GM12874 (cell line): ENCODE results near the gene MXRA7.

Source experiments
- TF ChIP-seq, protein P1 (sequence below): IDR thresholded peaks from 2 replicates; pipeline ENCODE4 v1.5.1; 2011; ENCODE audit warnings: low read depth, mild to moderate bottlenecking, control low read depth, low read length, moderate library complexity; ENCODE audit not compliant: insufficient read depth

MXRA7 gene

GRCh38 chr17:76670718-76671122 lies 40.0 kb downstream of the MXRA7 start:
- TF ChIP-seq, protein P1, sequence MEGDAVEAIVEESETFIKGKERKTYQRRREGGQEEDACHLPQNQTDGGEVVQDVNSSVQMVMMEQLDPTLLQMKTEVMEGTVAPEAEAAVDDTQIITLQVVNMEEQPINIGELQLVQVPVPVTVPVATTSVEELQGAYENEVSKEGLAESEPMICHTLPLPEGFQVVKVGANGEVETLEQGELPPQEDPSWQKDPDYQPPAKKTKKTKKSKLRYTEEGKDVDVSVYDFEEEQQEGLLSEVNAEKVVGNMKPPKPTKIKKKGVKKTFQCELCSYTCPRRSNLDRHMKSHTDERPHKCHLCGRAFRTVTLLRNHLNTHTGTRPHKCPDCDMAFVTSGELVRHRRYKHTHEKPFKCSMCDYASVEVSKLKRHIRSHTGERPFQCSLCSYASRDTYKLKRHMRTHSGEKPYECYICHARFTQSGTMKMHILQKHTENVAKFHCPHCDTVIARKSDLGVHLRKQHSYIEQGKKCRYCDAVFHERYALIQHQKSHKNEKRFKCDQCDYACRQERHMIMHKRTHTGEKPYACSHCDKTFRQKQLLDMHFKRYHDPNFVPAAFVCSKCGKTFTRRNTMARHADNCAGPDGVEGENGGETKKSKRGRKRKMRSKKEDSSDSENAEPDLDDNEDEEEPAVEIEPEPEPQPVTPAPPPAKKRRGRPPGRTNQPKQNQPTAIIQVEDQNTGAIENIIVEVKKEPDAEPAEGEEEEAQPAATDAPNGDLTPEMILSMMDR, result no peak

- TF ChIP-seq, protein P1, result no peak
These were observed 40.6 kb downstream of the MXRA7 start for GRCh38 chr17:76670020-76670717.

DNA sequence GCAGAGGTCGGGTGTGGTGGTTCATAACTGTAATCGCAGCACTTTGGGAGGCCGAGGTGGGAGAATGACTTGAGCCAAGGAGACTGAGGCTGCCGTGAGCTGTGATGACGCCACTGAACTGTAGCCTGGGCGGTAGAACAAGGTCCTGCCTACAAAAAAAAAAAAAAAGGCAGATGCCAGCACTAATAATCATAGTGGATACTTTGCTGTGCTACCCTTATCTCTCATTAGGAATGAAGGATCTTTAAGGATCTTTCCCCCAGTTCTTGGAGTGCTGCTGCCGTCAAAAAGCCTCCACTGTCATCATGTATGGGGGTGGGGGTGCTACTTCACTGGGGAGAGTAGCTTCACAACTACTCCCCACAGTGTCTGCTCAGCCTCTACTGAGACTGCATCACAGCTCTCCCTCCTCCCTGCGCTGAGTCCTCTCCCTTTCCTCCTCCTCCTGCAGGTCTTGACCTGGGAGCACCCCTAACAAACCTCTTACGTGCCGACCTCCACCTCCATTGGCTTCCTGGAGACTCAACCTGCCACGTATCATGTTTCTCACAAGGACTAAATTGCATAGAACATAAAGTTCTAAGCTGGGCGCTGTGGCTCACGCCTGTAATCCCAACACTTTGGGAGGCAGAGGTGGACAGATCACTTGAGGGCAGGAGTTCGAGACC lies 42.8 kb downstream of the MXRA7 start:
- TF ChIP-seq, protein P1, result no peak

- TF ChIP-seq, protein P1, result no peak
These were observed 43.3 kb downstream of the MXRA7 start for GRCh38 chr17:76667491-76667755.

- TF ChIP-seq, protein P1, result no peak
These were observed 50.1 kb downstream of the MXRA7 start for GRCh38 chr17:76660656-76661042.

GRCh38 chr17:76659928-76660655 lies 50.7 kb downstream of the MXRA7 start:
- TF ChIP-seq, protein P1, result no peak

- TF ChIP-seq, protein P1, result no peak
These were observed 52.5 kb downstream of the MXRA7 start for GRCh38 chr17:76658242-76658662.
